NCI-H128 (cell line): Measurements from ENCODE around the gene CSTF1.
"Not testable (repeated sequence)": the region's sequence is repeated elsewhere in the genome, so short reads cannot be mapped to it uniquely, and the experiment has no call there.

ENCODE experiments used
- DNase-seq: peaks from one replicate; lab custom pipeline; 2025; ENCODE audit not compliant: unreplicated experiment; lab: John Stamatoyannopoulos, UW

Gene CSTF1

DNA sequence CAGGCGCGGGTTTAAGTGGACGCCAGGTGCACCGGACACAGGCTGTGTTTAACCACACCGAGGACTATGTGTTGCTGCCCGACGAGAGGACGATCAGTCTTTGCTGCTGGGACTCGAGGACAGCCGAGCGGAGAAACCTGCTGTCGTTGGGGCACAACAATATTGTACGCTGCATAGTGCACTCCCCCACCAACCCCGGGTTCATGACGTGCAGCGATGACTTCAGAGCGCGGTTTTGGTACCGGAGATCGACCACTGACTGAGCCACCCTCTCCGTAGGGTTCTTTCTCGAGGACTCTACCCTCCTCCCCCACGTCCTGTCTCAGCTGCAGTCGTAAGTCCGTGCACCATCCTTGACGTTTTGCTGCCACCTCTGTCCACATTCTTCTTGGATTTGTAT is 11.0 kb downstream of the CSTF1 start:
- DNase-seq: no peak

DNA sequence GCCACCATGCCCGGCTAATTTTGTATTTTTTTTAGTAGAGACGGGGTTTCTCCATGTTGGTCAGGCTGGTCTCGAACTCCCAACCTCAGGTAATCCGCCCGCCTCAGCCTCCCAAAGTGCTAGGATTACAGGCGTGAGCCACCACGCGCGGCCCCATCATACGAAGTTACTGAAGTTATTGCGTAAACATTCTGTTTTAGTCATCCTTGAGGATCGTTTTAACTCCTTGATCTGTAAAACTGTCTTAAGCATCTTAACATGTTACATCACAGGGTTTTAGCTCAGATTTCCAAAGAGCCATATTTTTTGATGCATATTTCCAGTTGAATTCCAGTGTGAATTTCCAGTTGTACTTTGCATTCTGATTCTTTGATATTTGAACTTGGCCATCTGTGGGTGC is 12.9 kb downstream of the CSTF1 start:
- DNase-seq: not testable (repeated sequence)

GRCh38 chr20:56406910-56407309 is 14.5 kb downstream of the CSTF1 start:
- DNase-seq: no peak

DNA sequence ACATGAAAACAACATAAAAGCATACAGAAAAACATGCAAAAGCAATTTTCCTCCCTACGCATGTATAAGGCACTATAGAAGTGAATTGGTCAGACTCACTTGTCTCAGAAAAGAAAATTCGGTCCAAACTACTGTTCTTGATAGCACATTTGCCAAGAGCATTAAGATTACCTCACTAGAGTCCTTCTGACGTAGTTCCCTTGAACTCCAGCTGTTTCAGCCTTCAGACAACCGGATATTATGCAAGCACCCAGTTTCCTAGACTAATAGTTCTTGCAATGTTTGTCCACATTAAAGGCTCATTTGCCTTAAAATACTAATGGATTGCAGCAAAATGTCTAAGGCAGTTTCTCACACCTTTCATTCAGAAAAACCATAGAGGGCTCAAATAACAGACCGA is 17.1 kb downstream of the CSTF1 start:
- DNase-seq: no peak

DNA sequence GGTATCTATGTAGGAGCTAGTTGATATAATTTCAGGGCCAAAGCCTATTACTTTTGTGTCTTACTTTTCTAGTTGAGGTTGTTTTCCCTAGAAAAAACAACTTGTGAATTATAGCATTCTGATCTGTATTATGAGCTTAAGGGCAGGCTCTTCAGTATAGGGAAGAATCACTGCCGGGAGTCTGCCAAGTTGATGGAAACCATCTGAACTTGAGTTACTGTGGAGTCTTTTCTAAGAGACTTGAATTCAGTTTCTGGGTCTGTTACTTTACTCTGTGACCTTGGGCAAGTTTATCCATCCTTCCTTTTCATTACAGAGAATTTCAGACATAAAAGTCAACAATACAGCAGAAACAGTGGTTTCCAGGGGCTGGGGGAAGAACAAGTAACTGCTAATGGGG is 17.5 kb downstream of the CSTF1 start:
- no peak for DNase-seq

DNA sequence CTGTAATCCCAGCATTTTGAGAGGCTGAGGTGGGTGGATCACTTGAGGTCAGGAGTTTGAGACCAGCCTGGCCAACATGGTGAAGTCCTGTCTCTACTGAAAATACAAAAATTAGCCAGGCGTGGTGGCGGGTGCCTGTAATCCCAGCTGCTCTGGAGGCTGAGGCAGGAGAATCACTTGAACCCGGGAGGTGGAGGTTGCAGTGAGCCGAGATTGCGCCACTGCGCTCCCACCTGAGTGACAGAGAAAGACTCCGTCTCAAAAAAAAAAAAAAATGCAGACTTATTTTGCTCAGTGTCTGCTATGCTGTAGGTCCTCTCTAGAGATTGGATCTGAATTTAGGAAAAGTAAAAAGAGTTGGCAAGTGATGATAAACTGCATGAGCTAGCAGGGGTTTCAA is 18.8 kb downstream of the CSTF1 start:
- not testable (repeated sequence) for DNase-seq

DNA sequence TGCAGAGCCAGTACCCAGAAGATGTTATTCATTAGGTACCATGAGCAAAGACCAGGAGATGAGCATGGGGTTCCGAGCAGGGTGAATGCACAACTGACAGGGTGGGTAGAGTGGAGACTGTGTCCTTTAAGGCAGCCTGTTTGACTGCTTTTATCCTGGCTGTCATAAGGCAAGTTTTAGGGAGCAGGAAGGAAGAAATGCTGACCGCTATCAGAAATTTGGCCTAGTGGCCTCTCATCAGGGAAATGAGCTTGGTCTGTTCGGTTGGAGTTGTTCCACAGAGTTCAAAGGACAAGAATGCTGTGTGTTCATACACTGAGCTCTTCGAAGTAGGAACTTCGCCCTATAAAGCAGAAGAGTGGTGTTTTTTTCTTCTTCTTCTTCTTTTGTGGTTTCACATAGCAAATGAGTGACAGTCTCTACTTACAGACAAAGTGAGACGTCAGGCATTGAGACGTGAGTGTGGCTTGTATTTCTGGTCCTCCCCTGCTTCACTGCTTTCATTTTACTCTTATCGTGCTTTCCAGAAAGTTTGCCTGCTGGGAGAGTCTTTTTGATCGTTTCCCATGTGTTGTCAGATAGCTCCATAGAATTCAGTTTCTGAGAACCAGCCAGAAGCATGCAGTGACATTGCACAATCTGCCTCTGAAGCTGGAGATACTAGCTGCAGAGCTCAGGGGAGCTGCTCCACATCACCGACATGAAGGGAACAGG is 19.5 kb downstream of the CSTF1 start, which contains the start of gene CASS4:
CASS4 (plus strand) TSS at position 502 of the 714 bp plus-strand sequence; CDS start at position 701, 199 bp downstream.
- no peak for DNase-seq

- DNase-seq: no peak
Measured at GRCh38 chr20:56412473-56412790, 20.0 kb downstream of the CSTF1 start.

DNA sequence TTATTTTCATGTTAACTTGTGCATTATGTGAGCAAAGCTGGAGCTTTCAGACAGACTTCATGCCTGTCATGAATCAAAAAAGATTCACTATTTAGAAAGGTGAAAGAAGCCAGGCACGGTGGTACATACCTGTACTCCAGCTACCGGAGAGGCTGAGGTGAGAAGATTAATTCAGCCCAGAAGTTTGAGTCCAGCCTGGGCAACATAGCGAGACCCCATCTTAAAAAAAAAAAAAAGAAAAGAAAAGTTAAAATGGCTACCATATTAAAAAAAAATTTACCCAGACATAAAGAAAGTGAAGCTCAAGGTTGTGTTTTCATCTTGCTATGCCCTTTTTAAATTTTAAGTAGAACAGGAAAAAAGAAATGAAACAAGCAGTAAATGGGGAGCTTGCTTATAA is 20.5 kb downstream of the CSTF1 start:
- no peak for DNase-seq

DNA sequence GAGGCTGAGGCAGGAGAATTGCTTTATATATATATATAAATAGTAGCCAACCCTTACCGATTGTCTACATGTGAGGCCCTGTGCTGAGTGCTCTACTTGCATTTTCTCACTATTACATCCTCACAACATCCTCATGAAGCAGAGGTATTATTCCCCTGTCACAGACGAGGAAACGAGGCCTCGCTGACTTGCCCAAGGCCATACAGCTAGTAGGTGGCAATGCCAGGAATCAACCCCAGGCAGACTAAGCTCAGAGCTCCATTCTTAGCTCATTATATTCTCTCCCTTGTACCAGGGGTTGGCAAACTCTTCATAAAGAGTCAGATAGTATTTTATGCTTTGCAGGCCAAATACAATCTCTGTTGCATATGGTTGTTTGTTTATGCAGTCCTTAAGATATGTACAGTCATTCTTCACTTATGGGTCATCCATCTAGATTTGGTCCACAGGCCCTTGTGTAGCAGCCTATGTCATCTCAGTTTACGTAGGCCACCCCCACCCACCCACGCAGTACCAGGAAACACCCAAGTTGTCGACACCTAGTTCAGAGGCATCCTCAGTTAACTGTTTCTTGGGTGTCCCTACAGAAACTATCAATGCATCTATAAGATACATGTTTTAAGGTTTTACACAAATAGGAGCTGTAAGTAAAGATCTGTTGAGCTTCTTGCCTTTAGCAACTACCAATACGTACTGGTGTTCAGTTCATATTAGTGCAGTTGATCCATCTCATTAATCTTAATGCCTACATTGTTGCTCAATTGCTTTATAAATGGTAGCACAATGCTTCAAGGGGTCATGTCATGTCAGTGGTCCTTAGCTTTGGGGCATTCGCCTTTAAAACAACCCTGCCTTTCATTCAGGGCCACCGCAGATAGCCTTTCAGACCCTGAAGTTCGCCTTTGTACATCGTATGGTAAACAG is 22.7 kb downstream of the CSTF1 start:
- no peak for DNase-seq

DNA sequence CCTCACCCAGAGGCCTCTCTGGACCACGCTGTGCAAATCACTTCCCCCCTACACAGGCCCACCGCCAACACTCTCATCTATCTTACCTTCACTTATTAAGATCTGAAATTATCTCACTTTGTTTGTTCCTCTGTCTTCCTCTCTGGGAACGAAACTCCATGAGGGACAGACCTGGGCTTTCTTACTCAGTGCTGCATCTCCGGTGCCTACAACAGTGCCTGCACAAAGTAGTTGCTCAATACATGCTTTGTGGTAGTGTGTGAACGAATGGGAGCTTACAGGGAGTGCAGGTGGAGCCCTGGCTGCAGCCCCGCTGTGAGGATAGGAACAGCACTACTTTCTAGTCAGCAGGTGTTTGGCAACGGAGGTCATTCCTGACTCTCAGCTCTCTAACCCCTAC is 25.0 kb downstream of the CSTF1 start:
- no peak for DNase-seq

DNA sequence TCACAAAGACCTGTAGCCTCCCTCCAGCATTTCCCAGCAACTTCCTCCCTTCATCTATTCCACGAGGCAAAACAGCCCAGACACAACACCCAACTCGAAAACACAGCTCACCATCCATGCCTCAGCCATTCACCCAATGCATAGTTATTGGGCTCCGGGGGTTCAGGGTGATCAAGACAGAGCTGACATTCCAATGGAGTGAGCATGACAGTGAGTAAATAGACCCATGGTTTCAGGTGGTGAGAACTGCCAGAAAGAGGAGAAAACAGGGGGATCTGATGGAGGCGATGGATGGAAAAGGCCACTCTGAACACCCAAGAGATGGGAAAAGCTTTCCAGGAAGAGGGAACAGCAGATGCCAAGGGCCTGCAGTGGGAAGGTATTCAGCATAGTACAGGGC is 25.5 kb downstream of the CSTF1 start:
- no peak for DNase-seq

DNA sequence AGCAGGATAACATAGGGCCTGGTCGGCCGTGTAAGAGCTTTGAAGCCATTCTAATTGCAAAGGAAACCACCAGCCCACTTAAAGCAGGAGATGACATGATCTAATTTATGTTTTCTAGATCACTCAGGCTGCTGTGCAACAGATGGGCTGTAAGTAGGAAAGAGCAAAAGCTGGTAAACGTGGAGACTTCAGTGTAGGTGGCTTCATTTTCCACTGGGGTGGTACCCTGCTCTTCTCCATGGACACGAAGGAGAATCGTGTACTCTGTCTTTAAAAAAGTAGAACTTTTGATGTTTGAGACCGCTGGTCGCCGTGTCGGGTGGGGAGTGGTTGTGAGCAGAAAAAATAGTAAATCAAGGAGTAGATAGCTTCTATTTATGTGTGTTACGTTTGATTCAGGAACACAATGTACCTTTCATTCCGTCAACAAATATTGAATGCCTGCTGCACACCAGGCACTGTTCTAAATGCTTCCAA is 26.0 kb downstream of the CSTF1 start:
- no peak for DNase-seq

DNA sequence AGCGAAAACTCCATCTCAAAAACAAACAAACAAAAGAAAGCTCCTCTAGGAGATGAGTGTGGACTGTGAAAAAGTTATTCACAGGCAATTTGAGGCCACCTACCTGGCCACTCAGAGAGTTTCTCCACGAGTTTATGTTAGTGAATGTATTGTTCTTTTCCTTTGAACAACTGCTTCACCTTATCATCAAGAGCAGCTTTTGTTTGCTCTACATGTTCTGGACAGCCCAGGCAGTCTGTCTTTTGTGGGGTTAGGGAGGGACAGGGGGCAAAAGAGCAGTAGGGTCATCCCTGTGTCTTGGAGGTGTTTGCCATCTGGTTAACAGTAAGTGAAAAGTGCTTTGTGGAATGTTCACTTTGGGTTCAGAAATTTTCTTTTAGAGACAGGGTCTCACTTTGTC is 27.6 kb downstream of the CSTF1 start:
- DNase-seq: no peak

- DNase-seq: no peak
Measured at GRCh38 chr20:56420940-56421688, 28.7 kb downstream of the CSTF1 start.

DNA sequence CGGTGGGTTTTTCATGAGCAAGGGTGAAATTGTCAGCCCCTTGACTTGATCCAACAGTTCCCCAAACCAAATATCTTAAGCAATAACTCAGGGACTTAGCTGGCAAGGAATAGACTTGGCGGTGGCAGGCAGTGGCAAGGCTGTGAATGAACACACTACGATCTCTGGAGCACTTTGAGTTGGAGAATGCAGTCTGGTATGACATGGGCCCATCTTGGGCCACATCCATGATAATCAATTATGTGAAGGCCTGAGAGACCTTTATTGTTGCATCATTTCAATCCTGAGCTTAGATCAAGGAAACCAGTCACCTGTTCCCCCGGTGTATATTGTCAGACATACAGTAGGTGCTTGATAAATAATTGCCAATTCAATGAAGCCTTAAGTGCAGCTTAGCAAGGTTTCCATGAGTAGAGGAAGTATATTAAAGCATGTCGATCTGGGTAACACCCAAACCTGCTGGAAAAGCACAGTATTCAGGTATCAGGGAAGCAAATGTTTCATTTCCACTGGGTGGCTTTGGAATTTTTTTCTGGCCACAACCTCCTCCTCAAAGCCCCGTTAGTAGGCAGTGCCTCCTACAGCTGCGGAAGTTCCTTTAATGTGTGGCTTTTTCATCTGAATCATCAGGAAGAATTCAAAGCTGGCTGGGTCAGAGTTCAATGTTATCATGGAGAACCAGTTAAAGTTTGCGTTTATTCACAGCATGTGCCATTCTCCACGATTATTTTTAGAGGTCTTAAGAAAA is 29.8 kb downstream of the CSTF1 start:
- DNase-seq: no peak

DNA sequence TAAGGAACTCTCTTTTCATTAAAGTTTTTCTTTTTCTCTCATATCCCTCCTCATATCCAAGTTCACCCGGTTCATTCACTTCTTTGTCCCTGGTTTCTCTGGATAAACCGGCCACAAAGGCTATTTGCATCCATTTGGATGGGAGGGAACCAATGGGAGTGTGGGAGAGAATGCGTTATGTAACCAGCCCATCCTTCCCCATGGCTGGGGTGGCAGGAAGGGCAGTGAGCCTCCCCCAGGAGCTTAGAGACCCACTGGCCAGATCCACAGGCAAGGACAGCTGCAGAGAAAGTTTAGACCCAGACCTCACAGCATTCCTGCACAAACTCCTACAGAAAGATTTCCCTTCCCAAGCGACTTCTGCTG is 30.4 kb downstream of the CSTF1 start:
- DNase-seq: no peak

DNA sequence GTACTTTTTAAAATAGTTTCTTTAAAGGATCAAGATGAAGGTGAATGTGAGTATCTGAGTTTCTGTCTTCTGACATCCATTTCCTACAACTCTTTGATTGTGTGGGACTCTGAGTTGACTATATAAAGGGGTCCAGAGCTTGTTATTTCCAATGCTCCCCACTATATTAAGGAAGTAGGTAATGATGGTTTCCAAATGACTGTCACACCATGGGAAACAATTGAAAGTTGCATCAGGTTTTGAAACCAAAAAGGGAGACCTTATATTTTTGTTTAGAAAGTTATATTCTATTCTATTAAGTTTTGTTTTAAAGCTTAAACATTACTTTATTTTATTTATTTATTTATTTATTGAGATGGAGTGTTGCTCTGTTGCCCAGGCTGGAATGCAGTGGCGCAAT is 30.8 kb downstream of the CSTF1 start:
- no peak for DNase-seq

DNA sequence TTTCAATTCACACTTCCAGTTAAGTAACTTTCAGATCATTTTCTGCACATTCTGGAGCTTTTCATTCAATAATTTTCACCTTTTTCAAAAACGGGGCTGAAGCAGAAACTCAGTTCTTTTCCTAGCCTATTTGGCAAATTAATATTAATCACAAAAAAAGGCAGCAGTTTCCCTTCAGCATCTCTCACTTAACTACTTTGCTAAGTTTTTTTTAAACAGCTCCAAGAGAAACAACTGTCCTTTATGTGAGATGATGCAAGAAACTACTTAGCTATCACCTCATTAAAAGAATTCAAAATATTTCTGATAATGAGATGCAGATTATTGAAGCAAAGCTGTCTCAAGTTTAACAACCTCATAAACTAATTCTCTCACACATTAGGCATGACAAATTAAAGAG is 31.4 kb downstream of the CSTF1 start:
- no peak for DNase-seq

GRCh38 chr20:56424931-56425330 is 32.5 kb downstream of the CSTF1 start:
- DNase-seq: no peak

GRCh38 chr20:56426026-56426425 is 33.6 kb downstream of the CSTF1 start:
- DNase-seq: no peak
